IMR-90 (cell line): ENCODE results near the gene NT5C3A. TPM values are rescaled to one million over a fixed set of nuclear protein-coding genes. Genes with fewer than 3 reads are reported as not detected.

Source experiments
- ATAC-seq: fragments of 200-7000 bp; cut with Tn5 transposase; 2 replicates; pipeline ENCODE4 v1.9.1; 2020; ENCODE audit warnings: low read depth, mild to moderate bottlenecking, moderate library complexity
- BruUV-seq: library from RNA; stranded (reverse); fragments of 400-500 nt; replicated peaks from 2 replicates; lab custom pipeline; 2021; lab: Mats Ljungman, UMichigan
- CTCF ChIA-PET: fragments of 300-600 bp; formaldehyde crosslinking; extraction: SDS; loops from one replicate; lab custom pipeline; 2021; ENCODE audit warnings: antibody characterized with exemption; lab: Yijun Ruan, JAX
- POLR2A ChIA-PET: fragments of 300-600 bp; sonication (Branson Sonifier 250); formaldehyde crosslinking; loops from one replicate; lab custom pipeline; 2022; ENCODE audit warnings: antibody characterized with exemption; ENCODE audit not compliant: unreplicated experiment; lab: Charles Lee
- DNase-seq: peaks from one replicate; pipeline ENCODE4 v3.0.0; 2013
- H2AFZ ChIP-seq: replicated peaks from 2 replicates; pipeline ENCODE3; 2013; ENCODE audit warnings: low read length, mild to moderate bottlenecking; ENCODE audit not compliant: poor library complexity
- H2AK5ac ChIP-seq: 2 replicates; pipeline ENCODE4 v1.6.1; 2013; ENCODE audit warnings: low read depth, low read length, inconsistent platforms
- H2AK9ac ChIP-seq: replicated peaks from 2 replicates; pipeline ENCODE3; 2013; ENCODE audit warnings: mild to moderate bottlenecking, low read depth, low read length, moderate library complexity; ENCODE audit not compliant: poor library complexity
- H2BK120ac ChIP-seq: 2 replicates; pipeline ENCODE4 v1.6.1; 2013; ENCODE audit warnings: low read depth, low read length, inconsistent platforms
- H2BK15ac ChIP-seq: 3 replicates; pipeline ENCODE4 v1.6.1; 2013; ENCODE audit warnings: low read depth, low read length, inconsistent platforms
- H2BK20ac ChIP-seq: 2 replicates; pipeline ENCODE4 v1.6.1; 2013; ENCODE audit warnings: low read depth, mild to moderate bottlenecking, inconsistent platforms, low read length, moderate library complexity
- H2BK5ac ChIP-seq: 2 replicates; pipeline ENCODE4 v1.6.1; 2013; ENCODE audit warnings: mild to moderate bottlenecking, low read depth, low read length, inconsistent platforms; ENCODE audit not compliant: poor library complexity, severe bottlenecking
- H3K14ac ChIP-seq: replicated peaks from 2 replicates; pipeline ENCODE4 v1.6.1; 2013; ENCODE audit warnings: low read depth, low read length, inconsistent platforms
- H3K18ac ChIP-seq: 2 replicates; pipeline ENCODE4 v1.6.1; 2013; ENCODE audit warnings: low read depth, low read length, control low read depth
- H3K23ac ChIP-seq: 2 replicates; pipeline ENCODE4 v1.6.1; 2013; ENCODE audit warnings: low read depth, low read length, inconsistent platforms
- H3K27ac ChIP-seq: 2 replicates; pipeline ENCODE4 v1.5.1; 2013; ENCODE audit warnings: mild to moderate bottlenecking, control low read depth, low read length; ENCODE audit not compliant: insufficient read depth
- H3K27me3 ChIP-seq: 2 replicates; pipeline ENCODE4 v1.6.1; 2013; ENCODE audit warnings: low read length; ENCODE audit not compliant: control insufficient read depth, insufficient read depth
- H3K36me3 ChIP-seq: 2 replicates; pipeline ENCODE4 v1.6.1; 2013; ENCODE audit warnings: low read length, mixed read lengths; ENCODE audit not compliant: control insufficient read depth, insufficient read depth
- H3K4ac ChIP-seq: 2 replicates; pipeline ENCODE4 v1.6.1; 2013; ENCODE audit warnings: low read depth, low read length, inconsistent platforms
- H3K4me1 ChIP-seq: 2 replicates; pipeline ENCODE4 v1.6.1; 2013; ENCODE audit warnings: low read length, mixed read lengths; ENCODE audit not compliant: control insufficient read depth, insufficient read depth
- H3K4me2 ChIP-seq: 2 replicates; pipeline ENCODE4 v1.6.1; 2013; ENCODE audit warnings: low read depth, mild to moderate bottlenecking, control low read depth, low read length, moderate library complexity
- H3K4me3 ChIP-seq: 2 replicates; pipeline ENCODE4 v1.5.1; 2013; ENCODE audit warnings: low read depth, mild to moderate bottlenecking, control low read depth, low read length, moderate library complexity; ENCODE audit not compliant: insufficient read depth
- H3K56ac ChIP-seq: 2 replicates; pipeline ENCODE4 v1.6.1; 2013; ENCODE audit warnings: low read length, inconsistent platforms; ENCODE audit not compliant: insufficient read depth; ENCODE audit errors: extremely low read depth
- H3K79me1 ChIP-seq, 2 experiments: 2 replicates each; pipeline ENCODE4 v1.6.1; 2013; ENCODE audit warnings: low read length in 2 of 2, inconsistent platforms in 1 of 2, low read depth in 1 of 2
- H3K9ac ChIP-seq: 2 replicates; pipeline ENCODE4 v1.6.1; 2013; ENCODE audit warnings: low read depth, low read length, control low read depth
- H3K9me1 ChIP-seq: 2 replicates; pipeline ENCODE4 v1.6.1; 2013; ENCODE audit warnings: low read length, inconsistent platforms; ENCODE audit not compliant: insufficient read depth
- H3K9me3 ChIP-seq: 2 replicates; pipeline ENCODE4 v1.6.1; 2013; ENCODE audit warnings: low read length; ENCODE audit not compliant: control insufficient read depth, insufficient read depth
- H4K20me1 ChIP-seq: 2 replicates; pipeline ENCODE4 v1.6.1; 2013; ENCODE audit warnings: low read length, inconsistent platforms; ENCODE audit not compliant: insufficient read depth
- H4K5ac ChIP-seq: 2 replicates; pipeline ENCODE4 v1.6.1; 2013; ENCODE audit warnings: mild to moderate bottlenecking, low read depth, low read length, control low read depth
- H4K8ac ChIP-seq, 2 experiments: 2 replicates each; pipeline ENCODE4 v1.6.1; 2013; ENCODE audit warnings: low read depth in 2 of 2, low read length in 2 of 2, control low read depth in 1 of 2, inconsistent platforms in 1 of 2
- H4K91ac ChIP-seq: 2 replicates; pipeline ENCODE4 v1.6.1; 2013; ENCODE audit warnings: low read depth, low read length, inconsistent platforms; ENCODE audit not compliant: insufficient read depth
- BHLHE40 ChIP-seq: fragments of 150-350 bp; IDR thresholded peaks from 2 replicates; pipeline ENCODE4 v1.6.1; 2016; ENCODE audit warnings: mild to moderate bottlenecking, low read depth, low read length
- CEBPB ChIP-seq: IDR thresholded peaks from 2 replicates; pipeline ENCODE4 v1.6.1; 2012; ENCODE audit warnings: low read depth, low read length, improper control_type of control experiment
- CHD1 ChIP-seq: IDR thresholded peaks from 2 replicates; pipeline ENCODE4 v1.6.1; 2012; ENCODE audit warnings: low read depth, low read length, improper control_type of control experiment
- CTCF ChIP-seq: conservative IDR thresholded peaks from 2 replicates; pipeline ENCODE4 v1.5.1; 2012; ENCODE audit warnings: mild to moderate bottlenecking, low read depth, low read length, improper control_type of control experiment
- ELK1 ChIP-seq: fragments of 150-350 bp; IDR thresholded peaks from 2 replicates; pipeline ENCODE4 v1.6.1; 2016; ENCODE audit warnings: low read depth, mild to moderate bottlenecking, low read length, moderate library complexity, borderline replicate concordance
- FOS ChIP-seq: fragments of 150-350 bp; IDR thresholded peaks from 2 replicates; pipeline ENCODE4 v1.6.1; 2016; ENCODE audit warnings: low read depth, low read length
- MAFK ChIP-seq: IDR thresholded peaks from 2 replicates; pipeline ENCODE4 v1.6.1; 2012; ENCODE audit warnings: low read depth, low read length, improper control_type of control experiment
- MAZ ChIP-seq: IDR thresholded peaks from 2 replicates; pipeline ENCODE4 v1.6.1; 2012; ENCODE audit warnings: low read depth, mild to moderate bottlenecking, low read length, improper control_type of control experiment, moderate library complexity, borderline replicate concordance
- MXI1 ChIP-seq: IDR thresholded peaks from 2 replicates; pipeline ENCODE4 v1.6.1; 2012; ENCODE audit warnings: low read depth, mild to moderate bottlenecking, low read length, moderate library complexity, borderline replicate concordance
- NFE2L2 ChIP-seq: fragments of 150-350 bp; IDR thresholded peaks from 2 replicates; pipeline ENCODE4 v1.6.1; 2016; ENCODE audit warnings: low read depth, mild to moderate bottlenecking, low read length
- POLR2A ChIP-seq: IDR thresholded peaks from 2 replicates; pipeline ENCODE4 v1.6.1; 2012; ENCODE audit warnings: mild to moderate bottlenecking, low read depth, low read length
- RAD21 ChIP-seq: IDR thresholded peaks from 2 replicates; pipeline ENCODE4 v1.6.1; 2012; ENCODE audit warnings: low read length, improper control_type of control experiment
- RCOR1 ChIP-seq: IDR thresholded peaks from 2 replicates; pipeline ENCODE4 v1.6.1; 2012; ENCODE audit warnings: mild to moderate bottlenecking, low read length, improper control_type of control experiment; ENCODE audit not compliant: insufficient replicate concordance
- RFX5 ChIP-seq: IDR thresholded peaks from 2 replicates; pipeline ENCODE4 v1.8.0; 2012; ENCODE audit warnings: low read depth, mild to moderate bottlenecking, low read length, moderate library complexity
- SMC3 ChIP-seq: fragments of 150-350 bp; IDR thresholded peaks from 2 replicates; pipeline ENCODE4 v1.6.1; 2016; ENCODE audit warnings: low read depth, mild to moderate bottlenecking, antibody characterized with exemption, low read length, moderate library complexity
- USF2 ChIP-seq: fragments of 150-350 bp; IDR thresholded peaks from 2 replicates; pipeline ENCODE4 v1.6.1; 2017; ENCODE audit warnings: mild to moderate bottlenecking, antibody characterized with exemption, low read length, low read depth
- WGBS, 2 experiments: methylation state at CpG; one replicate each; pipeline versions ENCODE4 v1.1.5 to v1.1.7; 2013; ENCODE audit warnings: missing lambda C conversion rate in 2 of 2; ENCODE audit not compliant: insufficient read length in 1 of 2; ENCODE audit errors: extremely low coverage in 2 of 2; 5-methylcytosine and 5-hydroxymethylcytosine counted together
- dilution Hi-C: fragments of 300-500 bp; cut with HindIII; formaldehyde crosslinking; loops from one replicate; pipeline ENCODE4 v1.14.3; 2018; ENCODE audit warnings: low sequenced_read_pairs; ENCODE audit not compliant: unreplicated experiment
- in situ Hi-C: fragments of 300-500 bp; cut with MboI; formaldehyde crosslinking; loops from 3 replicates; pipeline ENCODE4 v1.14.3; 2019; ENCODE audit warnings: low sequenced_read_pairs, inconsistent platforms, mixed read lengths
- intact Hi-C: fragments of 100-400 bp; cut with micrococcal nuclease; formaldehyde crosslinking; loops from 2 replicates; pipeline ENCODE4 v1.10.0; 2022
- polyA plus RNA-seq, 3 experiments: library from polyadenylated mRNA; depleted of rRNA; stranded (reverse); fragments of >200 nt; gene quantifications; 2 replicates each; pipeline ENCODE4 v1.2.3, GENCODE V29; 2012; ENCODE audit warnings: low replicate concordance in 1 of 3
- total RNA-seq: library from RNA; depleted of rRNA; stranded (reverse); fragments of >200 nt; gene quantifications from 2 replicates; pipeline ENCODE4 v1.2.3, GENCODE V29; 2012

Gene NT5C3A
- total and polyA plus RNA-seq, 2 of the 4 experiments (the other 2 are of a cell fraction): 11.3 to 12.2 TPM

GRCh38 chr7:33087356-33087755 is 24.8 kb upstream of the NT5C3A start:
- no CpG with 5 or more reads among the region's 2 CpGs for WGBS, 2 experiments
- dilution Hi-C loops: no loop called here

More at GRCh38 chr7:33087356-33087755, 24.8 kb upstream of the NT5C3A start:
- intact Hi-C loops: no loop called here
- H3K9me1 ChIP-seq: peaks cover 6% of the 10 kb centered on the region
- no peak overlapping the region for H2AFZ ChIP-seq
- DNase-seq (no peak), ATAC-seq (no peak)
- ChIA-PET POLR2A (no interaction called here), CTCF (no interaction called here)
- H2BK15ac ChIP-seq: no peak overlapping the region
- peaks cover 2% of the 10 kb centered on the region; the same call in 1 of the 2 replicates for H3K9me3 ChIP-seq
- no peak overlapping the region for H4K91ac ChIP-seq
- H2AK5ac ChIP-seq: no peak overlapping the region
- no peak overlapping the region for H3K4ac ChIP-seq
- H3K27ac ChIP-seq: no peak overlapping the region
- no peak overlapping the region for H3K4me2 ChIP-seq
- no peak overlapping the region for H3K18ac ChIP-seq
- no peak overlapping the region for H3K14ac ChIP-seq
- in situ Hi-C loops: no loop called here
- no peak overlapping the region for H4K5ac ChIP-seq
- no peak overlapping the region for H2BK5ac ChIP-seq
- H3K9ac ChIP-seq: no peak overlapping the region
- no peaks in the 10 kb centered on the region for H3K36me3 ChIP-seq
- H2BK20ac ChIP-seq: no peak overlapping the region
- no TSS peak for BruUV-seq
- no peaks in the 10 kb centered on the region for H3K27me3 ChIP-seq
- H3K23ac ChIP-seq: no peak overlapping the region
- 0 out of 4 replicates have a peak, but pooled peaks cover 0 to 9% of the 10 kb centered on the region in 2 experiments for H3K79me1 ChIP-seq
- H3K4me1 ChIP-seq: peaks cover 5% of the 10 kb centered on the region; the same call in 1 of the 2 replicates
- no peak overlapping the region for H2AK9ac ChIP-seq
- H2BK120ac ChIP-seq: no peak overlapping the region
- H4K20me1 ChIP-seq: no peaks in the 10 kb centered on the region
- no peak overlapping the region for H3K4me3 ChIP-seq
- H4K8ac ChIP-seq: no peak overlapping the region
- H3K56ac ChIP-seq: no peak overlapping the region
- no peak for TF ChIP-seq RFX5
- no peak for TF ChIP-seq POLR2A
- no peak for TF ChIP-seq CTCF
- no peak for TF ChIP-seq SMC3
- TF ChIP-seq FOS: no peak
- no peak for TF ChIP-seq MAZ
- TF ChIP-seq CHD1: no peak
- no peak for TF ChIP-seq MXI1
- no peak for TF ChIP-seq RCOR1
- no peak for TF ChIP-seq NFE2L2
- TF ChIP-seq USF2: no peak
- no peak for TF ChIP-seq CEBPB
- TF ChIP-seq MAFK: no peak
- no peak for TF ChIP-seq BHLHE40
- no peak for TF ChIP-seq RAD21
- no peak for TF ChIP-seq ELK1
